Rectal smooth muscle tissue (tissue), 1 donor: ENCODE measurements around the gene ADGRL3.

Experiments
- H3K27ac ChIP-seq: one replicate; pipeline ENCODE4 v1.7.0; 2013; ENCODE audit warnings: low read depth, low read length, inconsistent platforms
- H3K27me3 ChIP-seq: one replicate; pipeline ENCODE4 v1.7.0; 2013; ENCODE audit warnings: low read length; ENCODE audit not compliant: control insufficient read depth, insufficient read depth
- H3K36me3 ChIP-seq: one replicate; pipeline ENCODE4 v1.7.0; 2013; ENCODE audit warnings: low read length; ENCODE audit not compliant: control insufficient read depth, insufficient read depth
- H3K4me1 ChIP-seq: one replicate; pipeline ENCODE4 v1.7.0; 2013; ENCODE audit warnings: low read length; ENCODE audit not compliant: control insufficient read depth, insufficient read depth
- H3K4me3 ChIP-seq: one replicate; pipeline ENCODE4 v1.7.0; 2013; ENCODE audit warnings: low read length
- H3K9ac ChIP-seq: one replicate; pipeline ENCODE4 v1.7.0; 2013; ENCODE audit warnings: low read length

The ADGRL3 gene

DNA sequence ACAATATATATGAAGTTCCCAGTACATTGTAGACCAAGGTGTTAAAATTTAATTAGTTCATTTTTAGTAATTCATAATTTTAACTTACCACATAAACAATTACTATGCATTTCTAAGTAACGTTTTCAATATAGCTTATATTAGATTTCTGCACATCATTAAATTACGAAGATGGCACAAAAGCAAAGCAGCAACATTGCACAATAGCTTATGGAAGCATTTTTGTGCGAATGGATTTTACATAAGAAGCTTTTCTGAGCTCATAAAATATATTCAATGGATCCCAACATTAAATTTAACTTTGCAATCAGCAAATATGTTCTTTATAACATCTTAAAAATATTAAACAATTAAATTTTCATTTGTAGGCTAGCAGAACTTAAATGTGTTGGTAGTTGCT, 875.4 kb downstream of the ADGRL3 start:
- H3K4me1 ChIP-seq, result no peaks in the 10 kb centered on the region
- no peaks in the 10 kb centered on the region for H3K36me3 ChIP-seq
- H3K27ac ChIP-seq, result no peak overlapping the region
- H3K4me3 ChIP-seq, result no peak overlapping the region
- H3K27me3 ChIP-seq, result no peaks in the 10 kb centered on the region
- no peak overlapping the region for H3K9ac ChIP-seq

- no peak overlapping the region for H3K9ac ChIP-seq
- no peaks in the 10 kb centered on the region for H3K4me1 ChIP-seq
- no peak overlapping the region for H3K27ac ChIP-seq
- no peak overlapping the region for H3K4me3 ChIP-seq
- no peaks in the 10 kb centered on the region for H3K27me3 ChIP-seq
- no peaks in the 10 kb centered on the region for H3K36me3 ChIP-seq
Measured at GRCh38 chr4:62077406-62077805, 877.3 kb downstream of the ADGRL3 start.

DNA sequence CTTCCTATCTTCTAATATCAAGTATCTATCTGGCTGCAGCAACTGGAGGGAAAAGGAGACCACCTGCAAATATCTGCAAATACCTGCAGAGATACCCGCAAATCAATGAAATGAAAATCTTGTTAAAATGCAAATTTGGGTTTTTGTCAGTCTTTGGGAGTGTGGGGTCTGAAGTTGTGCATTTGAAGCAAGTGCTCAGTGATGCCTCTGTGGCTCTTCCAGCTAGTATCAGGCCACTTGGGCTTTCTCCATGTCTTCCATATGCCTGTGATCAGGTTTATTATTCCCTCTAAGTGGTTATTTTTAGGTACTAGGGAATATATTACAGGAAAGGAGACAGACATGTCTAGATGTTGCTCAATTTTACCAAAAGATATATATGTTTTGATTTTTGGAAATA, 880.3 kb downstream of the ADGRL3 start:
- Histone ChIP-seq H3K9ac (no peak overlapping the region), H3K4me3 (no peak overlapping the region), H3K36me3 (no peaks in the 10 kb centered on the region), H3K27me3 (no peaks in the 10 kb centered on the region), H3K4me1 (no peaks in the 10 kb centered on the region), H3K27ac (no peak overlapping the region)

DNA sequence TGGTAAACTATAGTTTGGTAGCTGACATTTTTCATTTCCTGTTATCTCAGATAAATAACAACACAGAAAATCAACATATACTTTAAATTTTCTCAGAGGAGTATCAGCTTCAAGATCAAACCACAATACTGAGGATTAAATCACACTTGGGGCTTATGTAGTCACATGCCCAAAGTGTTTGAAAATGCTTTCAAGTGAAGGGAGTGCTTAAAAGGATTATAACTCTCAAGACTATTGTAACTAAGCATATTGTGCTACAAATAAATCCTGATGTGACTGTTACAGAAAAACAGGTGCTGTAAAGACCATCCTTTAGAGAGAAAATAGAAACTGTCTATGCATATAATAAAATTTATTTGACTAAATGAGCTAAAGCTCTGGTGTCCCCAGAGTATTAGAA, 887.6 kb downstream of the ADGRL3 start:
- no peaks in the 10 kb centered on the region for H3K4me1 ChIP-seq
- H3K27me3 ChIP-seq, result no peaks in the 10 kb centered on the region
- no peaks in the 10 kb centered on the region for H3K36me3 ChIP-seq
- H3K4me3 ChIP-seq, result no peak overlapping the region
- H3K27ac ChIP-seq, result no peak overlapping the region
- H3K9ac ChIP-seq, result no peak overlapping the region

DNA sequence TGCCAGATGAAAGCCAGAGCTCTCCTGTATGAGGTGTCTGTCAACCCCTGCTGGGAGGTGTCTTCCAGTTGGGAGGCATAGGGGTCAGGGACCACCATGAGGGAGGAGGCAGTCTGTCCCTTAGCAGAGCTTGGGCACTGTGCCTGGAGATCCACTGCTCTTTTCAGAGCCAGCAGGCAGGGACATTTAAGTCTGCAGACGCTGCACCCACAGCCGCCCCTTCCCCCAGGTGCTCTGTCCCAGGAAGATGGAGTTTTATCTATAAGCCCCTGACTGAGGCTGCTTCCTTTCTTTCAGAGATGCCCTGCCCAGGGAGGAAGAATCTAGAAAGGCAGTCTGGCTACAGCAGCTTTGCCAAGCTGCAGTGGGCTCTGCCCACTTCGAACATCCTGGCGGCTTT, 893.6 kb downstream of the ADGRL3 start:
- Histone ChIP-seq H3K27me3 (no peaks in the 10 kb centered on the region), H3K4me1 (no peaks in the 10 kb centered on the region), H3K27ac (no peak overlapping the region), H3K4me3 (no peak overlapping the region), H3K36me3 (no peaks in the 10 kb centered on the region), H3K9ac (no peak overlapping the region)

DNA sequence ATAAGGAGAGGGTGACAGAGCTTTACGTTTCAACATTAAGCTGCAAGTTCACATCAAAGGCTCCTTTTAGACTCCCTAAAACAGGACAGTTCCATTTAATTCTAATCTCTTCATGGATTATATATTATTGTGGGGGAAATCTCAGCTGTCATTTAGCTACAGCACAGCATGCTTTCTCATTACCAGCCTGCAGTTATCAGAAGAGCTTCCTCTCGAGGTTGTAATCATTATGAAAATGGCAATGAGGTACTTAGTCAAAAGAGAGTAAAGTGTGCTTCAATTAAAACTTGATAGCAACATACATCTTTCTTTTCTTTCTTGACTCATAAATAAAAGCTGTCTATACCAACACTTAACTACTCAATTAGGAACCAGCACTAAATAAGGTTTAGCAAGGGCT, 896.8 kb downstream of the ADGRL3 start:
- no peak overlapping the region for H3K4me3 ChIP-seq
- no peak overlapping the region for H3K27ac ChIP-seq
- no peaks in the 10 kb centered on the region for H3K4me1 ChIP-seq
- H3K27me3 ChIP-seq, result no peaks in the 10 kb centered on the region
- no peak overlapping the region for H3K9ac ChIP-seq
- no peaks in the 10 kb centered on the region for H3K36me3 ChIP-seq

- no peak overlapping the region for H3K9ac ChIP-seq
- H3K27me3 ChIP-seq, result no peaks in the 10 kb centered on the region
- H3K4me1 ChIP-seq, result no peaks in the 10 kb centered on the region
- H3K36me3 ChIP-seq, result no peaks in the 10 kb centered on the region
- H3K27ac ChIP-seq, result no peak overlapping the region
- H3K4me3 ChIP-seq, result no peak overlapping the region
Measured at GRCh38 chr4:62115216-62115615, 915.1 kb downstream of the ADGRL3 start.

DNA sequence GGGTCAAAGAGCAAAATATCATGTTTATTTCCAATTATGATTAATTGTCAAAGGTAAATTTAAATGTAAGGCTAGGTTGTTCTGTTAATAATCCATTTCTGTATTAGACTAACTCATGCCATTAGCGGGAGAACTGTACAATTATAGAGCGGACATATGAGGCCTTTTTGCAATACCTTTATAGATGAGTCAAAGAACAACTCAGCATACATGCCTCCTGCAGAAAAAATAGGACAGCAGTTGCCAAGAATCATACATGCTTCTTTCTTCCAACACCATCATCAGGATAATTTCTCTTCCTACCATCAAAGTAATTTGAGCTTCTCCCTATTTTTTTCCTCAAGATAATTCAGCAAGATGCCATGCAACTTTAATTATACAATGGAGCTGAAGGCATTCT, 917.8 kb downstream of the ADGRL3 start:
- Histone ChIP-seq H3K4me3 (no peak overlapping the region), H3K36me3 (no peaks in the 10 kb centered on the region), H3K4me1 (no peaks in the 10 kb centered on the region), H3K27me3 (no peaks in the 10 kb centered on the region), H3K27ac (no peak overlapping the region), H3K9ac (no peak overlapping the region)

DNA sequence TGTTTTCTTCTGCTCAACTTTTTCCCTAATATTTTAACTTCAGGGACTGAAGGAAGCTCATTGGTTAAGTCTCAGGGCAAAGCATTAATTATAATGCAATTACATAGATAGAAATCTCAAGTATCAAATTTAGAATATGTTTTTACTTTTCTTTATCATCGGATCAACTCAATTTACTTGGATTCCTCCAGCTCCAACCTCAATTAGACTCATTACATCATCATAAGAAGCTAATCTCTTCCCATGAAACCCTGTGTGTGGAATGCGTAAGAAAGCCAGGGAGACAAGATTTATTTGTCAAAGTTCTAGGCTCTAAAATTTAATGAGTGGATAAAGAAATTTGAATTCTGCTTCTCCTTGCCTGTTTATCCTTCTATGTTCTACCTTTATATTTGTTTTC, 918.4 kb downstream of the ADGRL3 start:
- Histone ChIP-seq H3K27ac (no peak overlapping the region), H3K36me3 (no peaks in the 10 kb centered on the region), H3K9ac (no peak overlapping the region), H3K4me3 (no peak overlapping the region), H3K4me1 (no peaks in the 10 kb centered on the region), H3K27me3 (no peaks in the 10 kb centered on the region)

- Histone ChIP-seq H3K36me3 (no peaks in the 10 kb centered on the region), H3K27me3 (no peaks in the 10 kb centered on the region), H3K4me3 (no peak overlapping the region), H3K9ac (no peak overlapping the region), H3K27ac (no peak overlapping the region), H3K4me1 (no peaks in the 10 kb centered on the region)
Measured at GRCh38 chr4:62119195-62119594, 919.1 kb downstream of the ADGRL3 start.

- Histone ChIP-seq H3K4me3 (no peak overlapping the region), H3K27me3 (no peaks in the 10 kb centered on the region), H3K36me3 (no peaks in the 10 kb centered on the region), H3K27ac (no peak overlapping the region), H3K4me1 (no peaks in the 10 kb centered on the region), H3K9ac (no peak overlapping the region)
Measured at GRCh38 chr4:62126064-62126732, 926.1 kb downstream of the ADGRL3 start.
